WTC11 (cell line): Measurements from ENCODE around the gene C1R.

Experiments
- CTCF ChIP-seq: fragments of 200-600 bp; IDR thresholded peaks from 2 replicates; pipeline ENCODE4 v1.8.0; 2022; ENCODE audit warnings: antibody characterized with exemption
- ELF4 ChIP-seq: sonication (generic); formaldehyde crosslinking; IDR thresholded peaks from 2 replicates; pipeline ENCODE4 v1.8.1; 2022; ENCODE audit warnings: low read depth, mild to moderate bottlenecking, moderate library complexity, missing genetic modification reagents
- ESRRA ChIP-seq: sonication (generic); formaldehyde crosslinking; IDR thresholded peaks from 2 replicates; pipeline ENCODE4 v1.8.1; 2022; ENCODE audit warnings: mild to moderate bottlenecking, missing genetic modification reagents, borderline replicate concordance
- FOXJ3 ChIP-seq: sonication (generic); formaldehyde crosslinking; IDR thresholded peaks from 2 replicates; pipeline ENCODE4 v1.9.0; 2021; ENCODE audit warnings: missing genetic modification reagents, mild to moderate bottlenecking, borderline replicate concordance
- IRF2 ChIP-seq: sonication (generic); formaldehyde crosslinking; IDR thresholded peaks from 2 replicates; pipeline ENCODE4 v1.8.0; 2022; ENCODE audit warnings: low read depth, missing genetic modification reagents, borderline replicate concordance
- NFE2L1 ChIP-seq: sonication (generic); formaldehyde crosslinking; IDR thresholded peaks from 2 replicates; pipeline ENCODE4 v1.8.1; 2023; ENCODE audit warnings: missing genetic modification reagents
- NR1H2 ChIP-seq: sonication (generic); formaldehyde crosslinking; IDR thresholded peaks from 2 replicates; pipeline ENCODE4 v1.9.0; 2021; ENCODE audit warnings: mild to moderate bottlenecking, moderate library complexity, missing genetic modification reagents
- SP1 ChIP-seq: sonication (generic); formaldehyde crosslinking; conservative IDR thresholded peaks from 2 replicates; pipeline ENCODE4 v1.8.1; 2022; ENCODE audit warnings: missing genetic modification reagents
- USF1 ChIP-seq: sonication (generic); formaldehyde crosslinking; IDR thresholded peaks from 2 replicates; pipeline ENCODE4 v1.8.0; 2022; ENCODE audit warnings: mild to moderate bottlenecking, missing genetic modification reagents
- ZNF121 ChIP-seq: sonication (generic); formaldehyde crosslinking; IDR thresholded peaks from 2 replicates; pipeline ENCODE4 v1.8.0; 2023; ENCODE audit warnings: missing genetic modification reagents
- ZNF281 ChIP-seq: sonication (generic); formaldehyde crosslinking; IDR thresholded peaks from 2 replicates; pipeline ENCODE4 v1.8.0; 2023; ENCODE audit warnings: mild to moderate bottlenecking, missing genetic modification reagents
- ZNF396 ChIP-seq: fragments of 250-450 bp; sonication (Bioruptor Pico); IDR thresholded peaks from 2 replicates; pipeline ENCODE4 v1.8.0; 2021; ENCODE audit warnings: mild to moderate bottlenecking, moderate library complexity, borderline replicate concordance

GRCh38 chr12:7068994-7069346, 23.3 kb downstream of the C1R start:
- no peak for TF ChIP-seq NR1H2 (CRISPR knock-in tag)
- no peak for TF ChIP-seq USF1 (CRISPR knock-in tag)
- no peak for TF ChIP-seq CTCF
- no peak for TF ChIP-seq ELF4 (CRISPR knock-in tag)
- TF ChIP-seq IRF2 (CRISPR knock-in tag), result no peak
- no peak for TF ChIP-seq ESRRA (CRISPR knock-in tag)
- TF ChIP-seq FOXJ3 (CRISPR knock-in tag), result no peak
- no peak for TF ChIP-seq ZNF121 (CRISPR knock-in tag)
- no peak for TF ChIP-seq ZNF396 (CRISPR knock-in tag)
- no peak for TF ChIP-seq ZNF281 (CRISPR knock-in tag)
- no peak for TF ChIP-seq SP1
- no peak for TF ChIP-seq NFE2L1 (CRISPR knock-in tag)
